ENCODE results near the gene PARS2.

Gene PARS2

DNA sequence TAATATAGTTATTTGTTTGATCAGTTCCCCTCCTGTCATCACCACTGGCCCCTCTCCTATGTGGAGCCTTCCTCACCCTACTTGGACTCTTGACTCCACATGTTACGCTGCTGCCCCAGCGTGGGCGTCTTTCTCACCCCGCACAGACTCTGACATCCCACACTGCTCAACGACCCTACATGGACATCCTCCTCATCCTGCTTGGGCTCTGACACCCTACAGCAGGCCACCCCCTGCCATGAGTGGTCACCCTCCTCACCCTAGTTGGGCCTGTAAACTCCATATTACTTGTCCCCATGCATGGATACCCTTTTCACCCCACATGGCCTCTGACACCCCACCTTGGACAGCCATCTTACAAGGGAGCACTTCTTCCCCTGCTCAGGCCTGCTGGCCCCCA is 27.6 kb downstream of the PARS2 start:
- peaks cover 44 to 49% of the 10 kb centered on the region in 2 experiments for H3K36me3 ChIP-seq (ENCODE audit: control insufficient read depth in 1 of 2, insufficient read depth in 2 of 2, low read length in 2 of 2)
- no peak overlapping the region for H3K4me3 ChIP-seq (ENCODE audit: low read depth, low read length)
- WGBS (ENCODE audit: extremely low coverage, insufficient coverage, insufficient read length): no CpG with 5 or more reads among the region's 5 CpGs
- H3K4me2 ChIP-seq (ENCODE audit: low read length): no peak overlapping the region
- no peaks in the 10 kb centered on the region for H3K9me3 ChIP-seq (ENCODE audit: insufficient read depth, low read depth, low read length)
- no peak overlapping the region for H3K27ac ChIP-seq (ENCODE audit: low read depth, low read length)
- H3K4ac ChIP-seq (ENCODE audit: low read depth, low read length): no peak overlapping the region
- no peak overlapping the region for H3K18ac ChIP-seq (ENCODE audit: low read length)
- no peak overlapping the region for H3K9ac ChIP-seq (ENCODE audit: low read length)
- no peak overlapping the region for H2BK12ac ChIP-seq (ENCODE audit: low read length)
- no peaks in the 10 kb centered on the region for H3K79me2 ChIP-seq (ENCODE audit: control insufficient read depth, insufficient read depth, low read length, poor library complexity)
- H4K12ac ChIP-seq (ENCODE audit: low read depth, low read length): no peak overlapping the region
- no peak overlapping the region for H2BK120ac ChIP-seq (ENCODE audit: insufficient read depth, low read length, poor library complexity)
- no peak overlapping the region for H4K91ac ChIP-seq (ENCODE audit: low read depth, low read length)
- H3K27me3 ChIP-seq (ENCODE audit: insufficient read depth, low read length): no peaks in the 10 kb centered on the region
- no peak overlapping the region for H3K14ac ChIP-seq (ENCODE audit: low read length)
- H3K23ac ChIP-seq (ENCODE audit: low read length): no peak overlapping the region
- no peaks in the 10 kb centered on the region for H3K4me1 ChIP-seq (ENCODE audit: control insufficient read depth in 1 of 2, insufficient read depth in 2 of 2, low read length in 2 of 2)
- H2AFZ ChIP-seq (ENCODE audit: insufficient read depth, low read length, poor library complexity): no peak overlapping the region
- no peak for DNase-seq
- H2BK5ac ChIP-seq (ENCODE audit: low read depth, low read length, poor library complexity): no peak overlapping the region
- no peak overlapping the region for H2AK5ac ChIP-seq (ENCODE audit: low read length)
- H4K8ac ChIP-seq (ENCODE audit: low read depth, low read length): no peak overlapping the region
- H3K79me1 ChIP-seq (ENCODE audit: low read length): no peaks in the 10 kb centered on the region

GRCh38 chr1:54728027-54728426 is 36.3 kb downstream of the PARS2 start:
- Histone ChIP-seq H3K4ac (ENCODE audit: low read depth, low read length) (no peak overlapping the region), H3K23ac (ENCODE audit: low read length) (no peak overlapping the region), H3K4me1 (ENCODE audit: control insufficient read depth in 1 of 2, insufficient read depth in 2 of 2, low read length in 2 of 2) (no peaks in the 10 kb centered on the region), H3K27ac (ENCODE audit: low read depth, low read length) (no peak overlapping the region), H2BK5ac (ENCODE audit: low read depth, low read length, poor library complexity) (no peak overlapping the region), H3K9me3 (ENCODE audit: insufficient read depth, low read depth, low read length) (no peaks in the 10 kb centered on the region), H3K79me1 (ENCODE audit: low read length) (no peaks in the 10 kb centered on the region), H3K9ac (ENCODE audit: low read length) (no peak overlapping the region), H4K8ac (ENCODE audit: low read depth, low read length) (no peak overlapping the region), H2AK5ac (ENCODE audit: low read length) (no peak overlapping the region), H3K4me2 (ENCODE audit: low read length) (no peak overlapping the region), H3K27me3 (ENCODE audit: insufficient read depth, low read length) (no peaks in the 10 kb centered on the region), H2AFZ (ENCODE audit: insufficient read depth, low read length, poor library complexity) (no peak overlapping the region), H3K18ac (ENCODE audit: low read length) (no peak overlapping the region), H3K4me3 (ENCODE audit: low read depth, low read length) (no peak overlapping the region), H3K14ac (ENCODE audit: low read length) (no peak overlapping the region), H3K79me2 (ENCODE audit: control insufficient read depth, insufficient read depth, low read length, poor library complexity) (no peaks in the 10 kb centered on the region), H4K91ac (ENCODE audit: low read depth, low read length) (no peak overlapping the region), H2BK12ac (ENCODE audit: low read length) (no peak overlapping the region), H2BK120ac (ENCODE audit: insufficient read depth, low read length, poor library complexity) (no peak overlapping the region), H4K12ac (ENCODE audit: low read depth, low read length) (no peak overlapping the region), H3K36me3 (ENCODE audit: control insufficient read depth in 1 of 2, insufficient read depth in 2 of 2, low read length in 2 of 2) (peaks cover 14 to 30% of the 10 kb centered on the region in 2 experiments)
- DNase-seq: no peak
- WGBS (ENCODE audit: extremely low coverage, insufficient coverage, insufficient read length): no CpG with 5 or more reads among the region's 3 CpGs

DNA sequence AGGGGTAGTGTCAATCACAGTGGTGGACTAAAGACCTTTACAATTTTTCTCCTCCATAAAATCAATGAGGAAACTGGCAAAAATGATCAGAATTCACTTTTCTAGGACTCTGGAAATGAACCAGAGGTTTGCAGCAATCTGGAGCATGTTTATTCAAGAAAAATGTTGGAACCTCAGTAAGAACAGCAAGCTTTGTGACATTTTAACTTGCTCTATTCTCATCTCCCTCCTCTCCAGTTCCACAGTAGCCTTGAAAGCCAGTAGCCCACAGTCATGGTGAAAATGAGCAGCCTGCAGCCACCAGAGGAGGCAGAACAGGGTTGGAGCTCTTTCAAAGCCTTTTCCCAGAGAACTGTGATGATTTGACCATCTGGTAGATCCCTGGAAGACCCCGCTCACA is 39.6 kb downstream of the PARS2 start:
- no peak overlapping the region for H2AFZ ChIP-seq (ENCODE audit: insufficient read depth, low read length, poor library complexity)
- H4K12ac ChIP-seq (ENCODE audit: low read depth, low read length): no peak overlapping the region
- no peak overlapping the region for H3K14ac ChIP-seq (ENCODE audit: low read length)
- H3K79me2 ChIP-seq (ENCODE audit: control insufficient read depth, insufficient read depth, low read length, poor library complexity): no peaks in the 10 kb centered on the region
- H3K36me3 ChIP-seq (ENCODE audit: control insufficient read depth in 1 of 2, insufficient read depth in 2 of 2, low read length in 2 of 2): peaks cover 6 to 21% of the 10 kb centered on the region in 2 experiments
- DNase-seq: no peak
- no peak overlapping the region for H2BK12ac ChIP-seq (ENCODE audit: low read length)
- H3K9me3 ChIP-seq (ENCODE audit: insufficient read depth, low read depth, low read length): no peaks in the 10 kb centered on the region
- no peaks in the 10 kb centered on the region for H3K79me1 ChIP-seq (ENCODE audit: low read length)
- H3K27ac ChIP-seq (ENCODE audit: low read depth, low read length): no peak overlapping the region
- H3K27me3 ChIP-seq (ENCODE audit: insufficient read depth, low read length): no peaks in the 10 kb centered on the region
- H3K4me1 ChIP-seq (ENCODE audit: control insufficient read depth in 1 of 2, insufficient read depth in 2 of 2, low read length in 2 of 2): no peaks in the 10 kb centered on the region
- no peak overlapping the region for H4K91ac ChIP-seq (ENCODE audit: low read depth, low read length)
- WGBS (ENCODE audit: extremely low coverage, insufficient coverage, insufficient read length): no CpG with 5 or more reads among the region's 1 CpG
- no peak overlapping the region for H2BK120ac ChIP-seq (ENCODE audit: insufficient read depth, low read length, poor library complexity)
- no peak overlapping the region for H2BK5ac ChIP-seq (ENCODE audit: low read depth, low read length, poor library complexity)
- no peak overlapping the region for H4K8ac ChIP-seq (ENCODE audit: low read depth, low read length)
- no peak overlapping the region for H3K9ac ChIP-seq (ENCODE audit: low read length)
- H2AK5ac ChIP-seq (ENCODE audit: low read length): no peak overlapping the region
- no peak overlapping the region for H3K4me2 ChIP-seq (ENCODE audit: low read length)
- H3K23ac ChIP-seq (ENCODE audit: low read length): no peak overlapping the region
- no peak overlapping the region for H3K4ac ChIP-seq (ENCODE audit: low read depth, low read length)
- H3K4me3 ChIP-seq (ENCODE audit: low read depth, low read length): no peak overlapping the region
- no peak overlapping the region for H3K18ac ChIP-seq (ENCODE audit: low read length)

- DNase-seq: no peak
- no peak overlapping the region for H4K8ac ChIP-seq (ENCODE audit: low read depth, low read length)
- H2BK120ac ChIP-seq (ENCODE audit: insufficient read depth, low read length, poor library complexity): no peak overlapping the region
- H3K9ac ChIP-seq (ENCODE audit: low read length): no peak overlapping the region
- H4K91ac ChIP-seq (ENCODE audit: low read depth, low read length): no peak overlapping the region
- no peak overlapping the region for H3K27ac ChIP-seq (ENCODE audit: low read depth, low read length)
- no peak overlapping the region for H3K14ac ChIP-seq (ENCODE audit: low read length)
- peaks cover 6 to 22% of the 10 kb centered on the region in 2 experiments for H3K36me3 ChIP-seq (ENCODE audit: control insufficient read depth in 1 of 2, insufficient read depth in 2 of 2, low read length in 2 of 2)
- no peak overlapping the region for H2AFZ ChIP-seq (ENCODE audit: insufficient read depth, low read length, poor library complexity)
- H3K23ac ChIP-seq (ENCODE audit: low read length): no peak overlapping the region
- H3K9me3 ChIP-seq (ENCODE audit: insufficient read depth, low read depth, low read length): no peaks in the 10 kb centered on the region
- H3K4me1 ChIP-seq (ENCODE audit: control insufficient read depth in 1 of 2, insufficient read depth in 2 of 2, low read length in 2 of 2): no peaks in the 10 kb centered on the region
- H3K27me3 ChIP-seq (ENCODE audit: insufficient read depth, low read length): no peaks in the 10 kb centered on the region
- H2BK12ac ChIP-seq (ENCODE audit: low read length): no peak overlapping the region
- H3K4me3 ChIP-seq (ENCODE audit: low read depth, low read length): no peak overlapping the region
- no peaks in the 10 kb centered on the region for H3K79me2 ChIP-seq (ENCODE audit: control insufficient read depth, insufficient read depth, low read length, poor library complexity)
- no peaks in the 10 kb centered on the region for H3K79me1 ChIP-seq (ENCODE audit: low read length)
- H3K4ac ChIP-seq (ENCODE audit: low read depth, low read length): no peak overlapping the region
- no peak overlapping the region for H3K4me2 ChIP-seq (ENCODE audit: low read length)
- H2AK5ac ChIP-seq (ENCODE audit: low read length): no peak overlapping the region
- H2BK5ac ChIP-seq (ENCODE audit: low read depth, low read length, poor library complexity): no peak overlapping the region
- no peak overlapping the region for H4K12ac ChIP-seq (ENCODE audit: low read depth, low read length)
- no peak overlapping the region for H3K18ac ChIP-seq (ENCODE audit: low read length)
These were observed 40.3 kb downstream of the PARS2 start for GRCh38 chr1:54723985-54724384.

DNA sequence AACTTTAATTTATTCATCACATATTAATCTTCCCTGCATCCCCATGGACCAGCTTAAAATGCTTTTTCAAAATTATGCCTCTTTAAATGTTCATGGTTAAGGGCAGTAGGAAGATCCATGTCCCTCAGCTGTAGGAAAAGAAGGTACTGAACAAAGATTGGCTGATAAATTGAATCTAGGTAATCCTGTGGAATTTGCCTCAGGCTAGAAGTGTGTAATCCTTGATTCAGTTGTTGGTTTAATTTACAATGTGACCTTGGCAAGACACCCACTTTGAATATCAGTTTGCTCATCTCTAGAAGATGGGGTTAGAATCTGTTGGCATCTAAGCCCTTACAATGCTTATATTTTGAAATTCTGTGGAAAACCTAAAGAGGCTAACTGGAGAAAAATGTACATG is 42.6 kb downstream of the PARS2 start:
- Histone ChIP-seq H3K4me3 (ENCODE audit: low read depth, low read length) (no peak overlapping the region), H3K9me3 (ENCODE audit: insufficient read depth, low read depth, low read length) (no peaks in the 10 kb centered on the region), H3K4me1 (ENCODE audit: control insufficient read depth in 1 of 2, insufficient read depth in 2 of 2, low read length in 2 of 2) (no peaks in the 10 kb centered on the region), H4K8ac (ENCODE audit: low read depth, low read length) (no peak overlapping the region), H3K79me1 (ENCODE audit: low read length) (no peaks in the 10 kb centered on the region), H3K4me2 (ENCODE audit: low read length) (no peak overlapping the region), H3K27me3 (ENCODE audit: insufficient read depth, low read length) (no peaks in the 10 kb centered on the region), H3K36me3 (ENCODE audit: control insufficient read depth in 1 of 2, insufficient read depth in 2 of 2, low read length in 2 of 2) (peaks cover 7 to 20% of the 10 kb centered on the region in 2 experiments), H3K27ac (ENCODE audit: low read depth, low read length) (no peak overlapping the region), H2BK5ac (ENCODE audit: low read depth, low read length, poor library complexity) (no peak overlapping the region), H3K14ac (ENCODE audit: low read length) (no peak overlapping the region), H2AK5ac (ENCODE audit: low read length) (no peak overlapping the region), H2BK120ac (ENCODE audit: insufficient read depth, low read length, poor library complexity) (no peak overlapping the region), H4K91ac (ENCODE audit: low read depth, low read length) (no peak overlapping the region), H2AFZ (ENCODE audit: insufficient read depth, low read length, poor library complexity) (no peak overlapping the region), H3K18ac (ENCODE audit: low read length) (no peak overlapping the region), H3K9ac (ENCODE audit: low read length) (no peak overlapping the region), H3K4ac (ENCODE audit: low read depth, low read length) (no peak overlapping the region), H2BK12ac (ENCODE audit: low read length) (no peak overlapping the region), H3K23ac (ENCODE audit: low read length) (no peak overlapping the region), H4K12ac (ENCODE audit: low read depth, low read length) (no peak overlapping the region), H3K79me2 (ENCODE audit: control insufficient read depth, insufficient read depth, low read length, poor library complexity) (no peaks in the 10 kb centered on the region)
- DNase-seq: no peak

All from trophoblast cell (in vitro differentiated cells and primary cell).